ENCODE results near the gene PUSL1.

GRCh38 chr1:1360506-1361169, 52.2 kb downstream of the PUSL1 start:
- no peak for TF ChIP-seq CTCF (IDR thresholded peaks at IDR 0.05; ENCODE audit: insufficient read depth, low read length)
- no peak for TF ChIP-seq GABPA (IDR thresholded peaks at IDR 0.05; ENCODE audit: low read depth)
- TF ChIP-seq POLR2AphosphoS5 (IDR thresholded peaks at IDR 0.05; ENCODE audit: low read depth): no peak
- no peak for TF ChIP-seq REST (IDR thresholded peaks at IDR 0.05; ENCODE audit: insufficient replicate concordance, low read depth)
